Activated CD4-positive, alpha-beta T cell treated with anti-CD3 and anti-CD28 coated beads for 48 hours (primary cell): ENCODE results near the gene FBXO9.

ENCODE experiments used
- DNase-seq: peaks from one replicate; pipeline ENCODE4 v3.0.0-alpha.2; 2020

FBXO9 gene

GRCh38 chr6:53139841-53140413, 74.7 kb downstream of the FBXO9 start:
- no peak for DNase-seq

- no peak for DNase-seq
Observed at GRCh38 chr6:53142810-53143209, 77.6 kb downstream of the FBXO9 start.

- no peak for DNase-seq
Observed at GRCh38 chr6:53143710-53144109, 78.5 kb downstream of the FBXO9 start.

GRCh38 chr6:53144802-53145201, 79.6 kb downstream of the FBXO9 start:
- no peak for DNase-seq

DNA sequence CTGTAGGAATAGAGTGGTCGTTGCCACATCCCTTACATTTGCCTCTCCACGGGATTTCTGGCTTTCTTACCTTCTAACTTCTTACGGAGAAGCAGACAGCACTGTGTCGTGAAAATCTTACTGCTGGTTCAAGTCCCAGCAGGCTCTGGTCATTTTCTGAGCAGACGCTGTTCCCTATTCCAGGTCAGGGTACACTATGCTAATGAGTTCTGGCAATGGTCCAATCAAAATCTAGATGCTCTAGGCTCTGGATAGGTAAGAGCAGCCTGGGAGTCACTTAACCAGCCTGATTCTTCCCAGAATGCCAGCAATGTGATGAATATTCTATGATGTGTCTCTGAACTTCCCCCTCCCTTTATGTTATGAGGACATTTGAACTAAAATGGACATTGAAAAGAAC, 83.5 kb downstream of the FBXO9 start, which contains the start of gene GCM1:
Gene GCM1 (minus strand): TSS at position 158 of the 400 bp plus-strand sequence. CDS start 3,209 bp downstream, outside the sequence.
- no peak for DNase-seq
